IMR-90 (cell line): ENCODE measurements around the gene COL23A1. TPM values are rescaled to one million over a fixed set of nuclear protein-coding genes. Genes with fewer than 3 reads are reported as not detected.

Experiments
- MAFK ChIP-seq: IDR thresholded peaks from 2 replicates; pipeline ENCODE4 v1.6.1; 2012; ENCODE audit warnings: low read depth, low read length, improper control_type of control experiment
- NFE2L2 ChIP-seq: fragments of 150-350 bp; IDR thresholded peaks from 2 replicates; pipeline ENCODE4 v1.6.1; 2016; ENCODE audit warnings: low read depth, mild to moderate bottlenecking, low read length
- polyA plus RNA-seq, 3 experiments: library from polyadenylated mRNA; depleted of rRNA; stranded (reverse); fragments of >200 nt; gene quantifications; 2 replicates each; pipeline ENCODE4 v1.2.3, GENCODE V29; 2012; ENCODE audit warnings: low replicate concordance in 1 of 3
- total RNA-seq: library from RNA; depleted of rRNA; stranded (reverse); fragments of >200 nt; gene quantifications from 2 replicates; pipeline ENCODE4 v1.2.3, GENCODE V29; 2012
- TF ChIP-seq, protein P1 (sequence below): fragments of 150-350 bp; IDR thresholded peaks from 2 replicates; pipeline ENCODE4 v1.6.1; 2016; ENCODE audit warnings: low read depth, mild to moderate bottlenecking, low read length, moderate library complexity, borderline replicate concordance
- TF ChIP-seq, protein P2 (sequence below): fragments of 150-350 bp; IDR thresholded peaks from 2 replicates; pipeline ENCODE4 v1.6.1; 2017; ENCODE audit warnings: mild to moderate bottlenecking, antibody characterized with exemption, low read length, low read depth

The COL23A1 gene
- total and polyA plus RNA-seq, 2 of the 4 experiments (the other 2 are of a cell fraction): not detected

GRCh38 chr5:178232920-178233429 is 357.2 kb downstream of the COL23A1 start (continued):
- TF ChIP-seq MAFK (no peak), NFE2L2 (no peak)
- TF ChIP-seq, protein P1, sequence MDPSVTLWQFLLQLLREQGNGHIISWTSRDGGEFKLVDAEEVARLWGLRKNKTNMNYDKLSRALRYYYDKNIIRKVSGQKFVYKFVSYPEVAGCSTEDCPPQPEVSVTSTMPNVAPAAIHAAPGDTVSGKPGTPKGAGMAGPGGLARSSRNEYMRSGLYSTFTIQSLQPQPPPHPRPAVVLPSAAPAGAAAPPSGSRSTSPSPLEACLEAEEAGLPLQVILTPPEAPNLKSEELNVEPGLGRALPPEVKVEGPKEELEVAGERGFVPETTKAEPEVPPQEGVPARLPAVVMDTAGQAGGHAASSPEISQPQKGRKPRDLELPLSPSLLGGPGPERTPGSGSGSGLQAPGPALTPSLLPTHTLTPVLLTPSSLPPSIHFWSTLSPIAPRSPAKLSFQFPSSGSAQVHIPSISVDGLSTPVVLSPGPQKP: no peak
- TF ChIP-seq, protein P2, sequence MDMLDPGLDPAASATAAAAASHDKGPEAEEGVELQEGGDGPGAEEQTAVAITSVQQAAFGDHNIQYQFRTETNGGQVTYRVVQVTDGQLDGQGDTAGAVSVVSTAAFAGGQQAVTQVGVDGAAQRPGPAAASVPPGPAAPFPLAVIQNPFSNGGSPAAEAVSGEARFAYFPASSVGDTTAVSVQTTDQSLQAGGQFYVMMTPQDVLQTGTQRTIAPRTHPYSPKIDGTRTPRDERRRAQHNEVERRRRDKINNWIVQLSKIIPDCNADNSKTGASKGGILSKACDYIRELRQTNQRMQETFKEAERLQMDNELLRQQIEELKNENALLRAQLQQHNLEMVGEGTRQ: no peak
